Renal pelvis (tissue), 4 donors: Measurements from ENCODE around the gene CRHR2. TPM values are rescaled to one million over a fixed set of nuclear protein-coding genes. Genes with fewer than 3 reads are reported as not detected.
"Not testable (repeated sequence)": the region's sequence is repeated elsewhere in the genome, so short reads cannot be mapped to it uniquely, and the experiment has no call there.

ENCODE experiments used
- DNase-seq: peaks from one replicate; pipeline ENCODE4 v3.0.0-alpha.2; 2013
- polyA plus RNA-seq, 3 donors: library from polyadenylated mRNA; unstranded; fragments of 120-200 nt; gene quantifications; one replicate each; pipeline ENCODE4 v1.2.1, GENCODE V29; 2013; ENCODE audit not compliant: insufficient read length in 3 of 3

Gene CRHR2
- polyA plus RNA-seq, 3 donors = 0.20 to 0.22 TPM; not detected in 1

GRCh38 chr7:30655096-30655970 is 26.9 kb downstream of the CRHR2 start:
- no peak for DNase-seq

DNA sequence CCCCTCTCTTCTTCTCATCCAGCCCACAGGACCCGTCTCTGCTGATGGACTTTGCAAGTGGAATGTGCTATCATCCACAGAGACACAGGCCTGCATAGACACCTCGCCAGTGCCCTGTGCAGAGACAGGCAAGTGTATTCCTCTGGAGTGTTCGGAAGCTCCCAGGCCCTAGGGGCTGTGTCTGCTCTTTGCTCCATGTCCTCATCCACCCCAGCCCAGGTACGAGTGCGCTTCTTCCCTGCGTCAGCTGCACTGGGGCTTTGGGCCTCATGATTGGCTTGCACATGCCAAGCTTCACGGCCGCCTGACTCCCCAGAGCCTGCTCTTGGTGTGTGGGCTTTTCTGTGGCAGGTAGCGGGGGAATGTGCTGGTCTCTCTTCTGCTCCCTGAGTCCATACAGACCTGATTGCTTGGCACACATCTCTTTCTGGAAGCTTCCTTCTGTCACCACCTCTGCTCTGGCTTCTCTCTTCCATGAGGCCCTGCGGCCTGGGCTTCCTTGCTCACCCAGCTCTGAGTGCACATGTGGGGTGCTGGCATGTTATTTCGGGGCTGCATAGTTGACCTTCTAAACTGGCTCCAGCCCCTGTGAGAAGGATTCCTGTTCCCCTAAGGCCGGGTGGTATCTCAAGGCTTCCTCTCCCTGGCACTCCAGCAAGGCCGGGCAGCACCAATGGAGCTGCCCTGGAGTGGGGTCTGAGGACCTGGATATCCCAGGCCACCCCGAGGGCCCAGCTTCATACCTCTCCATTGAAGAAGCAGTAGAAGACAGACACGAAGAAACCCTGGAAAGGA is 27.8 kb downstream of the CRHR2 start:
- DNase-seq = no peak

GRCh38 chr7:30652698-30653641 is 29.3 kb downstream of the CRHR2 start:
- DNase-seq = no peak

DNA sequence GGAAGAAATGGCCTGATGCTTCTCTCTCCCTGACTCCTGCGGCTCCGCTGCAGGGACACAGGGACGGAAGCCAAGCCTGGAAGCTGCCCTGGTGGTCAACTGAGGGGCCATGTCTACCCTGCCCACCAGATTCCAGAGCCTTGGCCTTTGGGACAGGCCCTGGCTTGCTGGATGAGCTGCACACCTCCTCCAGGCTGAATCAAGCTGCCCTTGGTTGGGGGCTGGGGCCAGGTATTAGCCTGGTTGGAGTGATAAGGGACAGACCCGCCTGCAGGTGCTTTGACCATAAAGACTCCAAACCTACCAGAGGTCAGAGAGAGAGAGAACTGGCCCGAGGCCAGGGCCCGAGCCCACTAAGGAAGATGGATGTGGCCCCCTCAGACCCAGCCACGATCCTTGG is 30.1 kb downstream of the CRHR2 start:
- no peak for DNase-seq

DNA sequence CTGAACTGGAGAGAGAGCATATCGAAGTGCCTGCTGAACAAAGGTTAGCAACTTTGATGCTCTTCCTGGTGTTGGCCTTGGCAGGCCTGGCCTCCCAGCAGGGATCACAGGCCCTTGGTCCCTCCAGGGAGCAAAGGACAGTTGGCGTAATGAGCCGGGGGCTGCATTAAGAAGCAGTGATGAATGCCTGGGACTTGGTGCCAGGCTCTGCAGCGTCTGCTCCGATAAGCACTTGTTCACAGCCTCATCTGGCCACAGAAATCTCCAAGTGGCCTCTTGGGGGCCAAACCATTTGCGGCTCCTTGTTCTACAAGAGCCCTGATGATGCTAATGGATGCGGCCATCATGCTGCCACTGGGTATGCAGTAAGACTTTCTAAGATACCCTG is 31.8 kb downstream of the CRHR2 start:
- DNase-seq = no peak

GRCh38 chr7:30649717-30650420 is 32.4 kb downstream of the CRHR2 start:
- DNase-seq = no peak

- no peak for DNase-seq
These were observed 33.3 kb downstream of the CRHR2 start for GRCh38 chr7:30648744-30649540.

DNA sequence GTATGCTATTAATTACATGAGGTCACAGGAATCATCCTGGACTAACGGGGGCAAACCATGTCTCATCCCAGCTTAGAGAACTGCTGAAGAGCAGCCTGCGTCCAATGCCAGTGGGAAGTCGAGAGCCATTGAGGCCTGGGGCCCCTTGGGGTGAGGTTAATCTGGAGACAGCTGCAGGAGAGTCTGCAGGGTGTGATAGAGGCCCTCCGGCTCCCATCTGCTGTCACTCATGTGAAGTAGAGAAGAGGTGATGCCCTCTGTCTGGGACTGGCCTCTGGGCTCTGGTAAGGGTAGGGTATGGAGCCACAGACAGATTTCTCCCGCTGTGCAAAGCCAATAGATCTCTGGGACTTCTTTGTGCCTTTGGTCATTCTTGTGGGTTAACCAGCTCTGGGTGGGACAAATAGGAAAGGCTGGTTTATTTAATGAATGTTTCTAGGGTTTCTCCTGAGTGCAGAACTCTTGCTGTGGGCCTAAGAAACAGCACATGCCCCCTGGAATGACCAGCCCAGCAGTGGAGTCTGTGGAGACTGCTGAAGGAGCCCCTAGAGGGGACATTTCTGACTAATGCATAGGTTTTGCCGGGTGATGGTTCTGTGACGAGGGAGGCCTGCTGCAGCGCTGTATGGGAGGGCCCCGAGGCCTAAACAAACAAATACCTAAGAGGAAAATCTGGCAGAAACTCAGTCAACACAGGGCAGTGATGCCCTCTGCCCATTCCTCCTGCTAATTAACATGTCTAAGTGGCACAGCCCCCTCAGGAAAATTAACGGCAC is 34.5 kb downstream of the CRHR2 start:
- DNase-seq = no peak

DNA sequence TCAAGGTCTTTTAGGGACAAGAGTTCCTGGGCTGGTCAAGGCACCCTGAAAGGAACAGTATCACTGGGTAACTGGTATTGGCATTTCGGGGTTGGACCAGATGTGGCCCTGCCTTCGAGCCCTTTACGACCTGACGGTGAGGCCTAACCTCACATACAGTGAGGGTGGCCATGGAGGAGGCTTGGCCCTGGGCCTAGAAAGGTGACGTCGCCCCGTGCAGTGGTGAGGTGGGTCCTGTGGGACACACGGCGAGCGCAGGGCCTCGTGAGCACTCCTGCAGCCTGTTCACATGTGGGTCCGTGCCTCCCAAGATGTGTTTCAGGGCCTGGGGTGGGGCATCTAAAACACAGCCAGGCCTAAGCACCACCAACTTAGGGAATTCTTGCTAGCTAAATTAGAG is 36.1 kb downstream of the CRHR2 start:
- DNase-seq = no peak

GRCh38 chr7:30645661-30646060 is 36.6 kb downstream of the CRHR2 start:
- DNase-seq = no peak

DNA sequence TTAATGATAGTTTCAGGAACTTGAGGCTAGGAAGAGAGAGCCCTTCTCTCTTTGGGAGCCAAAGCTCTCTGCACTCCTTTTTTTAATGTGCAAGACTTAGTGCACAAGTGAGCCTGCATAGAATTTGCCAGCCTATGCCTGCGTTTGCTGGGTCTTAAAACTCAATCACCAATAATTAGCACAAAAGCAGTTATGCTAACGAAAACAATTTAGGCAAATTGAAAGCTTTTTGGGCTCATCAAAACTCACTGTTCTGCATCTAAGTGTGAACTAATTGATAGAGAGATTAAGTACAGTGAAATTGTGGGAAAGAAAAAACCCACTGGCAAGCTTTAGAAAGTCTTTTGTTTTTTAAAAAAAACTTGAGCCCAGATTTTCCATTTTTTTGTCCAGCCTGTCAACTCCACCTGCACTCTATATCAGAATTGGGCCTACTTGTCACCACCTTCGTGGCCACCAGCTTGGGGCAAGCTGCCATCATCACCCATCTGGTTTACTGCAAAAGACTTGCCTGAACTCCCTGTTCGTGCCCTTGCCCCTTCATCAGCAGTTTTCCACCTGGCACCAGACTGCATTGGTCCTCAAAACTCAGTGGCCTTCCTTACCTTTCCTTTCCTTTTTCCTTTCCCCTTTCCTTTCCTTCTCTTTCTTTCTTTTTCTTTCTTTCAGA is 37.8 kb downstream of the CRHR2 start:
- DNase-seq = no peak

GRCh38 chr7:30642789-30643188 is 39.5 kb downstream of the CRHR2 start:
- DNase-seq = no peak

- not testable (repeated sequence) for DNase-seq
These were observed 39.9 kb downstream of the CRHR2 start for GRCh38 chr7:30642322-30642721.

DNA sequence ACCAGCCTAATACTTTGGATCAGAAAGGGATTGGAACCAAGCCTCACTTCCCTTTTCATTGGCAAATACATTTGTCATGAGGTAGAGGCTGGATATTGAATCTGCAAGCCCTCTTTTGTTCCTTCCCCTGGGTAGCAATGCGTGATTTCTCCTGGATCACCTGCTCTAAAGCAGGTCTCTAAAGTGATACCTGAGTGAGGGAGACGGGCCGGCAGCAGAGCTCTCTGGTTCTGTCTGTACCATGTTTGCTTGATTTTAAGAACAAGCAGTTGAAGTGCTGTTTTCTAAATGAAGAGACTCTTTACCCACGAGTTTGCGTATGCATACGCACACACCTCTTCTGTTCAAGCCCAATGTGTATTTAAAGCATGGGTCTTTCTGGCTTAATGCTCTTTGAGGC is 46.5 kb downstream of the CRHR2 start:
- DNase-seq = no peak

GRCh38 chr7:30634634-30635201 is 47.5 kb downstream of the CRHR2 start:
- DNase-seq = no peak

- DNase-seq = no peak
These were observed 48.0 kb downstream of the CRHR2 start for GRCh38 chr7:30634193-30634626.

DNA sequence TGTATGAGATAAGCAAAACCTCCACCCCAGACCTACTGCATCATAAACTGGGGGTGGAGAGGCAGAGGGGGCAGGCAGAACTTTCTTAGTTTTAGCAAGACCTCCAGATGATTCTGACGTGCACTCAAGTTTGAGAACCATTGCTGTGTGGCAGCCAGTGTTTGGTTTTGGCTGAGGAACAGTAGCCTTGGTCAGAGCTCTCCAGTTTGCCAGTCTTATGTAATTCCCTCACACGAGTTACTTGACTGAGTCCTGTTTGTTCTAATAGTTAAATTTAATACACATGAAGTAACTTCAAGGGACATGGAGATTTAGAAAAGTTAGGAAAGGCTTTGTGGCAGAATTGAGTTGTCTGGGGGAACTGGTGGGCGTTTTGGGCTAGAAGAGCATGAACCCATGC is 49.0 kb downstream of the CRHR2 start:
- DNase-seq = no peak

- no peak for DNase-seq
These were observed 51.3 kb downstream of the CRHR2 start for GRCh38 chr7:30630986-30631385.

GRCh38 chr7:30627026-30627425 is 55.2 kb downstream of the CRHR2 start:
- DNase-seq = no peak
